ENCODE data around the gene OR10X1. TPM values are rescaled to one million over a fixed set of nuclear protein-coding genes. Genes with fewer than 3 reads are reported as not detected.

Gene OR10X1
- total and polyA plus RNA-seq, 3 experiments from 2014 or later = not detected

- ChIA-PET CTCF (no interaction called here), POLR2A (no interaction called here)
- H3K4me1 ChIP-seq (ENCODE audit: insufficient read depth, low read length) = no peaks in the 10 kb centered on the region
- peaks cover 14 to 36% of the 10 kb centered on the region in 2 donors for H3K27me3 Mint-ChIP-seq
- H3K36me3 ChIP-seq (ENCODE audit: insufficient read depth, low read length) = no peaks in the 10 kb centered on the region
- no peaks in the 10 kb centered on the region for H3K27me3 ChIP-seq (ENCODE audit: insufficient read depth, low read length, poor library complexity, severe bottlenecking)
- no peak overlapping the region for H3K27ac ChIP-seq (ENCODE audit: low read depth, low read length)
- H3K9me3 ChIP-seq (ENCODE audit: low read length) = no peaks in the 10 kb centered on the region
- DNase-seq = no peak
- H3K4me3 Mint-ChIP-seq = no peak overlapping the region
- no peak overlapping the region for H3K4me3 ChIP-seq (ENCODE audit: low read length)
- H3K9me3 Mint-ChIP-seq = no peaks in the 10 kb centered on the region
- no peak overlapping the region for H3K27ac Mint-ChIP-seq
- H3K36me3 Mint-ChIP-seq = no peaks in the 10 kb centered on the region
- no peaks in the 10 kb centered on the region for H3K4me1 Mint-ChIP-seq
Measured at GRCh38 chr1:158577561-158577960, 2.1 kb downstream of the OR10X1 start.

GRCh38 chr1:158572226-158572625, 7.5 kb downstream of the OR10X1 start:
- DNase-seq = no peak
- no peaks in the 10 kb centered on the region for H3K4me1 Mint-ChIP-seq
- H3K27ac Mint-ChIP-seq = no peak overlapping the region
- Histone ChIP-seq H3K4me1 (ENCODE audit: insufficient read depth, low read length) (no peaks in the 10 kb centered on the region), H3K36me3 (ENCODE audit: insufficient read depth, low read length) (no peaks in the 10 kb centered on the region), H3K4me3 (ENCODE audit: low read length) (no peak overlapping the region), H3K27ac (ENCODE audit: low read depth, low read length) (no peak overlapping the region), H3K9me3 (ENCODE audit: low read length) (no peaks in the 10 kb centered on the region), H3K27me3 (ENCODE audit: insufficient read depth, low read length, poor library complexity, severe bottlenecking) (no peaks in the 10 kb centered on the region)
- H3K27me3 Mint-ChIP-seq = peaks cover 4 to 31% of the 10 kb centered on the region in 2 donors
- no peak overlapping the region for H3K4me3 Mint-ChIP-seq
- ChIA-PET CTCF (no interaction called here), POLR2A (no interaction called here)
- H3K36me3 Mint-ChIP-seq = peaks cover 0 to 5% (median 0%) of the 10 kb centered on the region in 3 donors
- peaks cover 0 to 4% (median 3%) of the 10 kb centered on the region in 5 donors for H3K9me3 Mint-ChIP-seq

GRCh38 chr1:158570480-158570879, 9.2 kb downstream of the OR10X1 start, which contains the start of gene OR6P1:
OR6P1 (minus strand) TSS chr1:158570580; CDS start chr1:158563604, 6,976 bp downstream.
- CTCF ChIA-PET = no interaction called here
- H3K4me1 Mint-ChIP-seq = no peaks in the 10 kb centered on the region
- peaks cover 0 to 6% (median 3%) of the 10 kb centered on the region in 5 donors for H3K9me3 Mint-ChIP-seq

GRCh38 chr1:158564608-158565007, 15.1 kb downstream of the OR10X1 start:
- Mint-ChIP-seq H3K36me3 (peaks cover 0 to 12% (median 0%) of the 10 kb centered on the region in 3 donors), H3K4me3 (no peak overlapping the region), H3K27ac (no peak overlapping the region), H3K27me3 (peaks cover 17 to 50% of the 10 kb centered on the region in 2 donors), H3K4me1 (no peaks in the 10 kb centered on the region), H3K9me3 (peaks cover 0 to 6% (median 3%) of the 10 kb centered on the region in 5 donors)
- ChIA-PET CTCF (no interaction called here), POLR2A (no interaction called here)
- Histone ChIP-seq H3K9me3 (ENCODE audit: low read length) (no peaks in the 10 kb centered on the region), H3K4me3 (ENCODE audit: low read length) (no peak overlapping the region), H3K36me3 (ENCODE audit: insufficient read depth, low read length) (no peaks in the 10 kb centered on the region), H3K27ac (ENCODE audit: low read depth, low read length) (no peak overlapping the region), H3K4me1 (ENCODE audit: insufficient read depth, low read length) (no peaks in the 10 kb centered on the region), H3K27me3 (ENCODE audit: insufficient read depth, low read length, poor library complexity, severe bottlenecking) (peaks cover 4% of the 10 kb centered on the region)
- DNase-seq = no peak

More at GRCh38 chr1:158570480-158570879, 9.2 kb downstream of the OR10X1 start, which contains the start of gene OR6P1:
- POLR2A ChIA-PET = no interaction called here
- Histone ChIP-seq H3K4me3 (ENCODE audit: low read length) (no peak within 1 kb of the TSS), H3K27me3 (ENCODE audit: insufficient read depth, low read length, poor library complexity, severe bottlenecking) (no peaks in the 10 kb centered on the region), H3K9me3 (ENCODE audit: low read length) (no peaks in the 10 kb centered on the region), H3K27ac (ENCODE audit: low read depth, low read length) (no peak within 1 kb of the TSS), H3K4me1 (ENCODE audit: insufficient read depth, low read length) (no peaks in the 10 kb centered on the region), H3K36me3 (ENCODE audit: insufficient read depth, low read length) (no peaks in the 10 kb centered on the region)
- no peak for DNase-seq
- H3K27ac Mint-ChIP-seq = no peak within 1 kb of the TSS
- H3K27me3 Mint-ChIP-seq = peaks cover 7 to 36% of the 10 kb centered on the region in 2 donors
- peaks cover 0 to 12% (median 0%) of the 10 kb centered on the region in 3 donors for H3K36me3 Mint-ChIP-seq
- no peak within 1 kb of the TSS for H3K4me3 Mint-ChIP-seq

GRCh38 chr1:158563853-158564252, 15.8 kb downstream of the OR10X1 start:
- CTCF ChIA-PET = no interaction called here
- POLR2A ChIA-PET = no interaction called here
- no peak overlapping the region for H3K27ac ChIP-seq (ENCODE audit: low read depth, low read length)
- no peak for DNase-seq
- H3K4me3 ChIP-seq (ENCODE audit: low read length) = no peak overlapping the region
- Mint-ChIP-seq H3K27me3 (peaks cover 17 to 57% of the 10 kb centered on the region in 2 donors), H3K36me3 (peaks cover 0 to 12% (median 0%) of the 10 kb centered on the region in 3 donors), H3K27ac (no peak overlapping the region), H3K9me3 (peaks cover 0 to 6% (median 3%) of the 10 kb centered on the region in 5 donors), H3K4me1 (no peaks in the 10 kb centered on the region), H3K4me3 (no peak overlapping the region)
- H3K36me3 ChIP-seq (ENCODE audit: insufficient read depth, low read length) = no peaks in the 10 kb centered on the region
- H3K9me3 ChIP-seq (ENCODE audit: low read length) = no peaks in the 10 kb centered on the region
- no peaks in the 10 kb centered on the region for H3K4me1 ChIP-seq (ENCODE audit: insufficient read depth, low read length)
- H3K27me3 ChIP-seq (ENCODE audit: insufficient read depth, low read length, poor library complexity, severe bottlenecking) = peaks cover 4% of the 10 kb centered on the region

GRCh38 chr1:158559696-158560095, 20.0 kb downstream of the OR10X1 start:
- H3K4me1 ChIP-seq (ENCODE audit: insufficient read depth, low read length) = no peaks in the 10 kb centered on the region
- no peak overlapping the region for H3K27ac ChIP-seq (ENCODE audit: low read depth, low read length)
- H3K4me3 Mint-ChIP-seq = no peak overlapping the region
- H3K27me3 Mint-ChIP-seq = peaks cover 12 to 47% of the 10 kb centered on the region in 2 donors
- no peaks in the 10 kb centered on the region for H3K4me1 Mint-ChIP-seq
- DNase-seq = no peak
- H3K4me3 ChIP-seq (ENCODE audit: low read length) = no peak overlapping the region
- no peaks in the 10 kb centered on the region for H3K36me3 ChIP-seq (ENCODE audit: insufficient read depth, low read length)
- peaks cover 4% of the 10 kb centered on the region for H3K27me3 ChIP-seq (ENCODE audit: insufficient read depth, low read length, poor library complexity, severe bottlenecking)
- ChIA-PET CTCF (no interaction called here), POLR2A (no interaction called here)
- H3K9me3 Mint-ChIP-seq = no peaks in the 10 kb centered on the region
- no peak overlapping the region for H3K27ac Mint-ChIP-seq
- H3K9me3 ChIP-seq (ENCODE audit: low read length) = no peaks in the 10 kb centered on the region
- no peaks in the 10 kb centered on the region for H3K36me3 Mint-ChIP-seq

GRCh38 chr1:158554352-158554751, 25.3 kb downstream of the OR10X1 start, which contains the start of gene OR6Y1:
OR6Y1 (minus strand) TSS chr1:158554405; CDS start chr1:158548105, 6,300 bp downstream.
- H3K4me3 Mint-ChIP-seq = no peak within 1 kb of the TSS
- H3K27me3 Mint-ChIP-seq = peaks cover 0 to 37% of the 10 kb centered on the region in 2 donors
- ChIA-PET POLR2A (no interaction called here), CTCF (no interaction called here)
- no peaks in the 10 kb centered on the region for H3K4me1 Mint-ChIP-seq
- Histone ChIP-seq H3K27me3 (ENCODE audit: insufficient read depth, low read length, poor library complexity, severe bottlenecking) (no peaks in the 10 kb centered on the region), H3K27ac (ENCODE audit: low read depth, low read length) (no peak within 1 kb of the TSS), H3K4me1 (ENCODE audit: insufficient read depth, low read length) (no peaks in the 10 kb centered on the region), H3K36me3 (ENCODE audit: insufficient read depth, low read length) (no peaks in the 10 kb centered on the region), H3K9me3 (ENCODE audit: low read length) (no peaks in the 10 kb centered on the region), H3K4me3 (ENCODE audit: low read length) (no peak within 1 kb of the TSS)
- no peak within 1 kb of the TSS for H3K27ac Mint-ChIP-seq
- H3K9me3 Mint-ChIP-seq = no peaks in the 10 kb centered on the region
- no peak for DNase-seq
- H3K36me3 Mint-ChIP-seq = no peaks in the 10 kb centered on the region

- Mint-ChIP-seq H3K27me3 (peaks cover 2 to 49% of the 10 kb centered on the region in 2 donors), H3K36me3 (no peaks in the 10 kb centered on the region), H3K27ac (no peak overlapping the region), H3K4me3 (no peak overlapping the region), H3K4me1 (no peaks in the 10 kb centered on the region), H3K9me3 (no peaks in the 10 kb centered on the region)
- Histone ChIP-seq H3K36me3 (ENCODE audit: insufficient read depth, low read length) (no peaks in the 10 kb centered on the region), H3K4me1 (ENCODE audit: insufficient read depth, low read length) (no peaks in the 10 kb centered on the region), H3K27ac (ENCODE audit: low read depth, low read length) (no peak overlapping the region), H3K9me3 (ENCODE audit: low read length) (no peaks in the 10 kb centered on the region), H3K4me3 (ENCODE audit: low read length) (no peak overlapping the region), H3K27me3 (ENCODE audit: insufficient read depth, low read length, poor library complexity, severe bottlenecking) (no peaks in the 10 kb centered on the region)
- no peak for DNase-seq
- CTCF ChIA-PET = no interaction called here
- POLR2A ChIA-PET = no interaction called here
Measured at GRCh38 chr1:158552296-158552695, 27.4 kb downstream of the OR10X1 start.

Data from CD8-positive, alpha-beta memory T cell (primary cell).